Activated T-cell treated with anti-CD3 and anti-CD28 coated beads for 24 hours (primary cell): ENCODE results near the gene TGFBR2.

Source experiments
- DNase-seq: peaks from one replicate; pipeline ENCODE4 v3.0.0-alpha.2; 2020; ENCODE audit warnings: low read depth

TGFBR2 gene

GRCh38 chr3:30720586-30721313 is 114.3 kb downstream of the TGFBR2 start:
- no peak for DNase-seq

DNA sequence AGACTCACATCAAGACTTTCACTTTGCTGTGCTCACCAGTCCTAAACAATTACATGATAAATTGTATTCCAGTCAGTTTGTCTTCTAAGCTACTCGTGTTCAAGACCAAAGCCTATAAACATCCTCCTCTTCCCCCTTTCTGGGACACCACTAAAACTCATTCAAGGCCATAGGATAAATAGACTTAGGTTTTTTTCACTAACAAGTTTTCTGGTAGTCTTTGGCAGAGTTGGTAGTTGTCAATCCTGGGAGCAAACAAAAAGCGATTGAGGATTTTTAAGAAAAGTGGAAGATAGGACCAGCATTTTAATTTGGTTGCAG is 114.9 kb downstream of the TGFBR2 start:
- DNase-seq: no peak

- DNase-seq: no peak
Observed at GRCh38 chr3:30723211-30723610, 116.8 kb downstream of the TGFBR2 start.

DNA sequence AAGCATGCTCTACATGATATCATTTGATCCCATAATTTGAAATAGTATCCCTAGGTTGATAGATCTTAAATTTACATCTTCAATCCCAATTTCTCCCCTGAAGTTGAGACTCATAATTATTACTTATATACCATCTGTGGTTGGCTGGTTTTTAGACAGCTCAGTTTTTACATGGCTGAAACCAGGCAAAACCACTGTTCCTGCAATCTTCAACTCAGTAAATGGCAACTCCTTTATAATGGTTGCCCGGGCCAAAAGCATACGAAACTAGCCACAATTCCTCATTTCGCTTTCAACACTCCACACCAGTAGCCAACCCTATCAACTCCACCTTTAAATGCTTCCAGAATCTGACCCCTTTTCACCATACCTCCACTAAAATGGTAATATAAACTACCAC is 118.5 kb downstream of the TGFBR2 start:
- DNase-seq: no peak

DNA sequence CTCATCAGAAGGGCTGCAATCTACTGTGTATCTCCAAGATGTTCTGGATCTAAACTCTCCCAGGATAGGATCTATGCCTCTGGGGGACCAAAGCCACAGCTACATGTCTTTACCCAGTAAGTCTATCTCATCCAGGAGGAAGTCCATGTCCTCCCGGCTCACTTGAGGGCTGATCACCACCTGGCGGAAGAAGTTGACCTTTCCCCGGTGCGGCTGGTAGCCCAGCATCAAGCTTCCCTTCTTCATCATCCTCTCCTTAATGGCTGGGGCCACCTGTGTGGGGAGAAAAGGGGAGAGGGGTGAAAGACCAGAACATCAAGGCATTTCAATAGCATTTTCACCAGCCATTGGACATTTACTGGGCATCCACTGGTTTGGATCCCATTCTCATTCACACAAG is 121.7 kb downstream of the TGFBR2 start:
- no peak for DNase-seq

DNA sequence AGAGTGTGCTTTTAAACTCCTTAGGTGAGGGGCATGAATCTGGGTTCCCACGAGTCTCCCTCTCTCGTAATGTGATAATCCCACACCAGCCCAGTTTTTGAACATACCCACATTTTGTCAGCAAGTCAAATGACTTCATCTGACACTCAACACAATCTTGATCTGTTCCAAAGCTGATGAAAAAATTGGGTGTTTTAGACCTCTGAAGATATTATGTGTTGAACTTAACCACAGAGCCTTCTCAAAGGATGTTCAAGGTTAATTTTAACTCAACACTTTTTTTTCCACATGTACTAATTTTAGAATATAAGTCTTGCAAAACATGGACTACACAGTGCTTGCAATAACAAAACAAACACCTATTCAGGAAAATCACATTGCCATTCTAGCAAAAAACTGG is 123.1 kb downstream of the TGFBR2 start:
- DNase-seq: no peak

- no peak for DNase-seq
Observed at GRCh38 chr3:30729936-30730335, 123.5 kb downstream of the TGFBR2 start.

- DNase-seq: no peak
Observed at GRCh38 chr3:30730967-30731366, 124.6 kb downstream of the TGFBR2 start.

GRCh38 chr3:30733209-30733608 is 126.8 kb downstream of the TGFBR2 start:
- DNase-seq: no peak

DNA sequence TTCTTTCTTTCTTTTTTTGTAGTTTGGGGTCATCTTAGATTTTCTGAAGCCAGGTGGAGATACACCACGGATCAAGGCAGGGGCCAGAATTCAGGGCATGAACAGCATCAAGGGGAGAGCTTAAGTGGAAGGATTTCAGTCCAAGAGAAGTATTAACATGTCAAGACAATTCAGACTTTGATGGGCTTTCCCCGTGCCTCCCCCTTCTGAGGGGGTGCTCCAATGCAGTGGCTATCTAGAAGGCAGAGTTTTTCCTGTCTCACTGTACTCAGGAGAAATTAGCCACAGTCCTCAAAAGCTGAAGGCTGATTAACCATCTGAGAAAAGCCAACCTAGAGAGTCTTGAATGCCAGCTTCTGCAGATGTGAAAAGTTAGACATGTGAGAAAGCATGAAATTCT is 127.3 kb downstream of the TGFBR2 start:
- DNase-seq: no peak

- DNase-seq: no peak
Observed at GRCh38 chr3:30737743-30738499, 131.5 kb downstream of the TGFBR2 start.

DNA sequence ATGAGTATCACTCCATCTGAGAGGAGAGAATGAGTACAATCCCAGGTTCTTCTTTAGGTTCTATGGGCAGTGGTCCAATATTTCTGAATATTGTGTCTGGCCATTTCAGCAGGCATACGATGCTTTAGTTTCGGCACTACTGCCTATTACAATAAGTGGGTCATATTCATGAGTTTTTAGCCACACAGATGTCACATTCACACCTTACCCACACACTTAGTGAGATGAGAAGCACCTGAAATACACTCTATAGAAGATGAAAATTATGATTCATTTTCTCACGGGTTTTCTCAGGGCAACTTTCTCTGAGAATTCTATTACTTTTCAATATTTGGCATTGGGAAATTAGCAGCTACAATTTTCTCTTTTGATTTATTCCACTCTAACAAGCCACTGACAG is 132.2 kb downstream of the TGFBR2 start:
- no peak for DNase-seq

GRCh38 chr3:30741889-30742288 is 135.5 kb downstream of the TGFBR2 start:
- DNase-seq: no peak

GRCh38 chr3:30742796-30743619 is 136.6 kb downstream of the TGFBR2 start:
- no peak for DNase-seq
